ENCODE results near the gene KCNJ4.
"Not testable (repeated sequence)": the region's sequence is repeated elsewhere in the genome, so short reads cannot be mapped to it uniquely, and the experiment has no call there.

Gene KCNJ4

GRCh38 chr22:38470179-38470578 is 15.2 kb upstream of the KCNJ4 start:
- not testable (repeated sequence) for DNase-seq

- no peak for DNase-seq
Observed at GRCh38 chr22:38469306-38469781, 14.3 kb upstream of the KCNJ4 start.

DNA sequence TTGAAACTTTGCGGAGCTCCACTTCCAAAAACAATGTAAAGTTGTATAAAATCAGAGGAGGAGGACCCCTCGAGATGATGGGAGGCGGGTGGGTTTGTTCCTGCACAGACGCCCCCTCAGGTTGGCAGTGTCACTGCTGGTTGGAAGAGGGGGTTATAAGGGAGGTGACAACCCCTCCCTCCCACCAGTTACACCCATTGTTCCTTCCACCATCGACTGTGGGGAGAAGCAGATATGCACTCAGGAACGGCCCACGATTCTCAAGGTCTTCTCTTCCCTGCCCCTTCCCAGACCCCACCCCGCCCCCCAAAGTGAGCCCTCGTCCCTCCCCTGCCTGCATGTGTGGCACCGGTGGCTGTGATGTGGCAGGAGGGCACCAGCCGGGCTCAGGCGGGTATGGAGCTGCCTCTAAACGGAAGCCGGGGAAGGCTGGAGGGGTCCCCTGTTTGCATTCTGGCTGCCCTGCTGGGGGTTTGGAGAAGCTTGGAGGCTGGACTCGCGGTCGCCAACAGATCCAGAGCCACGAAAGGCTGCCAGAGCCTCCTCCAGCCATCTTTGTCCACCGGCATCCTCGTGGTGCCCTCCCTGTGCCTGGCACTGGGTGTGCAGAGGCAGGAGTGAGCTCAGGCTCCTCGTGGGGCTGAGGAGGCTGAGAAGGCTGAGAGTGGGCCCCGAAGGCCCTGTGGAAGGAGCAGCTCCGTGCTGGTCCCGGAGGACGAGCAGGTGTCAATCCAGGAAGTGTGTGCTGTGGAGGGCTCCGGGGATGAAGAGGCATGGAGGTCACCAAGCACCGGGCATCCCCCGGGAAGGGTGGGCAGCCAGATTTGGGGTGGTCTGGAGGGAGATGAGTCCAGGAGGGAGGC is 13.7 kb upstream of the KCNJ4 start:
- no peak for DNase-seq

- DNase-seq, result peak; percentile 21 to 33
Observed at GRCh38 chr22:38467904-38468442, 13.0 kb upstream of the KCNJ4 start, which contains the start of gene KDELR3. Gene KDELR3, plus strand, starts transcription at chr22:38468096. Its CDS starts 138 bp downstream, at chr22:38468234.

- no peak for DNase-seq
Observed at GRCh38 chr22:38467438-38467903, 12.5 kb upstream of the KCNJ4 start.

- no peak for DNase-seq
Observed at GRCh38 chr22:38465673-38466490, 10.9 kb upstream of the KCNJ4 start.

DNA sequence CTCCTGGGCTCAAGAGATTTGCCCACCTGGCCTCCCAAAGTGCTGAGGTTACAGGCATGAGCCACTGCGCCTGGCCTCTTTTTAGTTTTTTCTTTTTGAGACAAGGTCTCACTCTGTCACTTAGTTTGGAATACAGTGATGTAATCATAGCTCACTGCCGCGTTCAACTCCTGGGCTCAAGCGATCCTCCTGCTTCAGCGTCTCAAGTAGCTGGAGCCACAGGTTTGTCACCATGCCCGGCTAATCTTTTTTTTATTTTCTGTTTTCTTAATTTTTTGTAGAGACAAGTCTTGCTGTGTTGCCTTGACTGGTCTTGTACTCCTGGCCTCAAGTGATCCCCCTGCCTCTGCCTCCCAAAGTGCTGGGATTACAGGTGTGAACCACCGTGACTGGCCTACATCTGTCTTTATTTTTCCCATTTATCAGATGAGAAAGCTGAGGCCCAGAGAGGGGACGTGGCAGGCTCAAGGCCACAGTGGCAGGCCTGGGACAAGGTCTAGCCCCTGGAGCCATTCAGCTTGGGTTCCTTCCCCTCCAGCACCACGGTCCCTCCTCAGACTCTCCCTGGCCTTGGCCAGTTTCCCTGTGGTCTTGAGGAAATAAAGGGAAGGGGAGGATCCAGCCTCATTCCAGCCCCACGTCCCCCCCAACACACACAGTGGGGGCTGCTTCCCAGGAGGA is 10.1 kb upstream of the KCNJ4 start:
- DNase-seq, result no peak

DNA sequence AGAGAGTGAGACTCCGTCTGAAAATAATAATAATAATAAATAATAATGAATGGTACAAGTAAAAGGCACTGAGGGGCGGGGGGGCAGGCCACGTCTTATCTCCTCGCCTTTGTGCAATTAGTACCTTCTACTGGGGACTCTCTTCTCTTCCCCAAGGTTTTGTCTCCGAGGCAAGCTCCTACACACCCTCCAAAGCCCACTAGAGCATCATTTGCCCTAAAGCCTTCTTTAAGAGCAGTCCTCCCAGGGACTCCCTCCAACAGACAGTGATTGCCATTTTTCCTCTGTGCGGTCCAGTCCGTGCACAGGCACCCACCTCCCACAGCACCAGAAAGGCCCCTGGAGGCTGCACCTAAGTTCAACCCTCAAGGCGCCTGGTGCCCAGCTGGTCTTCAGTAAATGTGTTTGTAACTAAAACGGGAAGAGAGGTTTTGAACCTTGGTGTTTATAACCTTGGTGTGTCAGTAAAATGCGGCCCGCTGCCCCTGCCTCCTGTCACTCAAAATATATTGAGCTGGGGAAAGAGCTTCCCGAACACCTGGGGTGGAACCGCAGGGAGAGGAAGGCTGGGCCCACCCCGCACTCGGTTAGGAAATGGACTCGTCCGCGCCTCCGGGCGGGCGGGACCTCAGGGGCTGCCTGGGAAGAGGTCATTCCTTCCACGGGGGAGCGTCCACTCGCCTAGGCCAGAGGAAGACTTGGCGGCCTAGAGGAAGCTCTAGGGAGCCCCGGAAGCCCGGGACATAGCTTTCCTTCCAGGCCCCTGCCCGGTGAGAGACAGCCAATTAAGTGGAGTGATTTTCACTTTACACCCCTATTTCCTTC is 8.2 kb upstream of the KCNJ4 start:
- no peak for DNase-seq

GRCh38 chr22:38461414-38462081 is 6.5 kb upstream of the KCNJ4 start:
- peak; percentile 30 for DNase-seq

- DNase-seq, result no peak
Observed at GRCh38 chr22:38461057-38461413, 6.0 kb upstream of the KCNJ4 start.

DNA sequence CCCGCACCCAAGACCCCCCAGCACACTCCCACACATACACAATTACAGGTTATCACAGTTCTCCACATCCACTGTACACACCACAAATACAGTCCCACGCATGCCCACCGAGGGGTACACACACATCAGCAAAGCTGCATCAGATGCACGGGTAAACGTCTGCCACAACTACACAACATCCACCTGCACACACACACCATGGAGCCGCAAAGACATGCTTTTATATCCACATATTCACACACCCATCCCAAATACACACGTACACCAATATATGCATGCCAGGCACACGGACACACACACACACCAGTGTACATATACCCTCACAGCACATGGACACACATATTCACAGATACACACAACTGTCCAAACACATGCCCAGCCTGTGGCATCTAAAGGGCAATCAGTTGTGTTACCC is 5.4 kb upstream of the KCNJ4 start:
- no peak for DNase-seq

DNA sequence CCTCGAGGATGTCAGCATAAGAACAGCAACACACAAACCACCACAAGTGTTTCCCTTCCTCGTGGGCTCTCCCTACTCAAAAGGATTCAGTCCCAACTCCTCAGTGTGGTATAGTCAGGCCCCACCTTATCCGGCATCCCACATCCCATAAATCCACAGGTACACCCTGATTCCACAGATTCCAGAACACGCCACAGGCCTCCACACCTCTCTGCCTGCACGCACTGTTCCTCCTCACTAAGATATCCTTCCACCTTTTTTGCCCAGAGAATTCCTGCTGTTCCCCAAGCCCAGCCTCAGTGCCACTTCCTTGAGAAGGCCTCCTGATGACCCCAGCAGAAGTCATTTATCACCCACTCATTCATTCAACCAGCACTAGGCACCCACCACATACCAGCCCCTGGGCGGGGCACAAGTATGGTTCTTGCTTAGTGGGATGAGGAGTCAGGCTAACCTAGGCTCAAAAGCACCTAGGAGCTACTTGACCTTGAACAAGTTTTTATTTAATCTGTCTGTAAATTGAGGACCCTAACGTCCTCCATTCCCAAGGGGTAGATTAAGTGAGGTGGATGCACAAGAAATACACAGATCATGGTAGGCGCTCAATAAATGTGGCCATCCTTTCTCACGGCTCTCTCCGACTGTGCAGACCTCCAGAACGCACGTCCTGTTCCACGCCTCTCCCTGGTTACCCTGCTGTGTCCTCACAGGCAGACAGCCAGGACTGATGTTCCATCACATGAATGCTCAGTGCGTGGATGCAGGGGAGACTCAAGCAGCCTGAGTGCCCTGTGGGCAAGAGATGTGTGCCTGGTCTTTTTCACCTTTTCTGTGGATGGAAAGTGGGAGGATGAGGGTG is 2.1 kb upstream of the KCNJ4 start:
- DNase-seq, result no peak

GRCh38 chr22:38456272-38456835 is 1.4 kb upstream of the KCNJ4 start:
- no peak for DNase-seq

DNA sequence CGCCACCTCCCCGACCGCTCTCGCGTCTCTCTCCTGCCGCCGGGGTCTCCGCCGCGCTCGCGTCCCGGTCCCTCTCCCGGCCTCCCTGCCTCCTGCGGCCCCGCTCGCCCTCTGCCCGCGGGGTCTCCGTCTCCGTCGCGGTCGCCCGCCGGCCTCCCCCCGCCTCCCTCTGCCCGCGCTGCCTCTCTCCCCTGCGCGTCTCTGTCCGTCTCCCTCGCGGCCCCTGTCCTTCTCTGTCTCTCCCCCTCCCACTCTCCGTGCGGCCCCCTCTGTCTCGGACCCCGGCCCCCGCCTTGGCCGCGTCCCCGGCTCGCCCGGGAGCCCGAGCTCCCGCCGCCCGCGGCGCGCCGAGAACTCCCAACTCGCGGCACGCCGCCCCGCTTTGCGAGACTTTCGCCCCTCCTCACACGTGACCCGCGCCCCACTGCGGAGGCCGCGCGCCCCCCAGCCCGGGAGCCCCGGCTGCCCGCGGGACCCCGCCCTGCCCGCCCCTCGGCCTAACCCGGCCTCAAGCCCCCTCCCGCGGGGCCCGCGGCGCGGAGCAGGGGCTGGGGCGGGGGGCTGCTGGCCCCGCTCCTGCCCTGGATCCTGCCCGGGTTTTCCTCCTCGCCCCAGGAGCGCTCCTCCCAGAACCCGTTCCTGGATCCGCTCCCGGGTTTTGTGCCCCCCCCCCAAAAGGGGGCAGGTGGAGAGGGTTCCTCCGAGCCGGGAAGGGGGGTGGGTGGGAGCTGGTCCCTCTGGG is 702 bp upstream of the KCNJ4 start:
- DNase-seq, result no peak

- peak in 1 of 2 experiments; percentile 9 for DNase-seq
Observed at GRCh38 chr22:38454353-38455075, 485 bp downstream of the KCNJ4 start.

DNA sequence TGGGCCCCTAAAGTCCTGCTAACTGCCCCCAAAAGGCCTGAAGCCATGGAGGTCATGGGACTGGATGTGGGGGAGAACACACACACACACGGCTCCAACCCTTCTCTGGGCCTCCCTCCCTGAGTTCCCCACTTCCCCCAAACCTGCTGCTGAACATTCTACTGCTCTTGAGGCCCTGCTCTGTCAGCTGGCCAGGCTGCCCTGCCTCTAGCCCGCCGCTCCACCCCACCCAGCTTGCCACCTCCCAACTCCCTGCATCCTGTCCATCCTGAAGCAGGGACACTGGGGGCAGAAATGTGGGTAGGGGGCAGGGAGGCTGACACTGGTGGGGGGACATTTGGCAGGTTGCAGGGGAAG is 1.0 kb downstream of the KCNJ4 start:
- no peak for DNase-seq

- no peak for DNase-seq
Observed at GRCh38 chr22:38453066-38453672, 1.8 kb downstream of the KCNJ4 start.

All from activated CD4-positive, alpha-beta T cell treated with anti-CD3 and anti-CD28 coated beads, Interleukin-2, amount 50 U/mL, for 4 hours (primary cell).